CD14-positive monocyte (primary cell): Measurements from ENCODE around the gene DNAH9. TPM values are rescaled to one million over a fixed set of nuclear protein-coding genes. Genes with fewer than 3 reads are reported as not detected.

Source experiments
- DNase-seq, 3 donors: peaks; one replicate each; pipeline ENCODE4 v3.0.0-alpha.2; 2011 to 2022
- H2AFZ ChIP-seq: 2 replicates; pipeline ENCODE4 v1.6.0; 2012; ENCODE audit warnings: mild to moderate bottlenecking, low read depth, low read length, inconsistent platforms; ENCODE audit not compliant: insufficient read depth, poor library complexity, severe bottlenecking
- H3K27ac ChIP-seq, 2 donors: 1 replicate in 1 of 2; 2 replicates in 1 of 2; pipeline ENCODE4 v1.5.1; 2012 to 2013; ENCODE audit warnings: low read length in 2 of 2, control low read depth in 1 of 2, inconsistent platforms in 1 of 2, low read depth in 1 of 2, mild to moderate bottlenecking in 1 of 2
- H3K27me3 ChIP-seq, 2 donors: one replicate each; pipeline versions ENCODE4 v1.6.0 to v1.6.1; 2011 to 2013; ENCODE audit warnings: low read length in 2 of 2; ENCODE audit not compliant: control insufficient read depth in 2 of 2, insufficient read depth in 2 of 2
- H3K36me3 ChIP-seq, 2 donors: replicated peaks in 1 of 2; 1 replicate in 1 of 2; 2 replicates in 1 of 2; pipeline versions ENCODE4 v1.5.1 to v1.6.1; 2012 to 2013; ENCODE audit warnings: low read length in 2 of 2, control low read depth in 1 of 2, inconsistent platforms in 1 of 2, mild to moderate bottlenecking in 1 of 2; ENCODE audit not compliant: insufficient read depth in 2 of 2, control insufficient read depth in 1 of 2
- H3K4me1 ChIP-seq, 2 donors: 1 replicate in 1 of 2; 2 replicates in 1 of 2; pipeline versions ENCODE4 v1.5.1 to v1.6.1; 2012 to 2013; ENCODE audit warnings: low read length in 2 of 2, control low read depth in 1 of 2, inconsistent platforms in 1 of 2, mild to moderate bottlenecking in 1 of 2, moderate library complexity in 1 of 2; ENCODE audit not compliant: insufficient read depth in 2 of 2, control insufficient read depth in 1 of 2
- H3K4me2 ChIP-seq: replicated peaks from 2 replicates; pipeline ENCODE3; 2012; ENCODE audit warnings: low read length, moderate library complexity, mild to moderate bottlenecking; ENCODE audit not compliant: poor library complexity, severe bottlenecking; ENCODE audit errors: extremely low read depth
- H3K4me3 ChIP-seq, 3 experiments: fragments of 200-600 bp in 1 of 3; sonication (generic) in 1 of 3; replicated peaks in 1 of 3; 1 replicate in 2 of 3; 2 replicates in 1 of 3; pipeline ENCODE4 v1.5.1; 2011 to 2013; ENCODE audit warnings: low read length in 3 of 3, mild to moderate bottlenecking in 3 of 3, control low read depth in 2 of 3, low read depth in 2 of 3, inconsistent platforms in 1 of 3, moderate library complexity in 1 of 3
- H3K79me2 ChIP-seq: 2 replicates; pipeline ENCODE4 v1.6.0; 2012; ENCODE audit warnings: mild to moderate bottlenecking, control low read depth, inconsistent platforms, low read length, moderate library complexity; ENCODE audit not compliant: insufficient read depth
- H3K9ac ChIP-seq: 2 replicates; pipeline ENCODE4 v1.6.0; 2017; ENCODE audit warnings: low read length, mild to moderate bottlenecking; ENCODE audit not compliant: insufficient read depth, poor library complexity, severe bottlenecking
- H3K9me3 ChIP-seq, 2 donors: replicated peaks in 1 of 2; 1 replicate in 1 of 2; 2 replicates in 1 of 2; pipeline versions ENCODE4 v1.5.1 to v1.6.1; 2012 to 2013; ENCODE audit warnings: low read length in 2 of 2, control low read depth in 1 of 2; ENCODE audit not compliant: control insufficient read depth in 1 of 2, insufficient read depth in 1 of 2
- H4K20me1 ChIP-seq: 2 replicates; pipeline ENCODE4 v1.6.0; 2012; ENCODE audit warnings: mild to moderate bottlenecking, low read length, control low read depth, moderate library complexity; ENCODE audit not compliant: insufficient read depth
- H3K27ac Mint-ChIP-seq, 7 donors: one replicate each; pipeline ENCODE4 v1.8.0; 2020; ENCODE audit warnings: mild to moderate bottlenecking in 7 of 7, mixed read lengths in 7 of 7, moderate library complexity in 6 of 7, inconsistent platforms in 2 of 7
- H3K27me3 Mint-ChIP-seq, 3 donors: one replicate each; pipeline ENCODE4 v1.8.0; 2021 to 2022; ENCODE audit warnings: low read depth in 3 of 3, mild to moderate bottlenecking in 3 of 3, mixed read lengths in 3 of 3, moderate library complexity in 3 of 3, inconsistent platforms in 1 of 3
- H3K36me3 Mint-ChIP-seq, 2 donors: one replicate each; pipeline ENCODE4 v1.8.0; 2020; ENCODE audit warnings: mixed read lengths in 2 of 2, inconsistent platforms in 1 of 2, mild to moderate bottlenecking in 1 of 2
- H3K4me1 Mint-ChIP-seq: one replicate; pipeline ENCODE4 v1.8.0; 2020; ENCODE audit warnings: mild to moderate bottlenecking, mixed read lengths
- H3K4me3 Mint-ChIP-seq, 2 donors: one replicate each; pipeline ENCODE4 v1.8.0; 2020; ENCODE audit warnings: mild to moderate bottlenecking in 2 of 2, mixed read lengths in 2 of 2, moderate library complexity in 1 of 2
- H3K9me3 Mint-ChIP-seq, 7 donors: one replicate each; pipeline ENCODE4 v1.8.0; 2020 to 2022; ENCODE audit warnings: mixed read lengths in 7 of 7, mild to moderate bottlenecking in 6 of 7, moderate library complexity in 6 of 7, inconsistent platforms in 2 of 7
- CTCF ChIP-seq: fragments of 200-600 bp; IDR thresholded peaks from one replicate; pipeline ENCODE4 v1.8.0; 2022; ENCODE audit warnings: antibody characterized with exemption, mild to moderate bottlenecking
- WGBS: methylation state at CpG from one replicate; pipeline ENCODE4 v1.1.5; 2013; ENCODE audit warnings: missing lambda C conversion rate; ENCODE audit not compliant: insufficient coverage; 5-methylcytosine and 5-hydroxymethylcytosine counted together
- intact Hi-C, 2 donors: fragments of 100-400 bp; cut with micrococcal nuclease; formaldehyde crosslinking; loops; one replicate each; pipeline versions ENCODE4 v1.15.0 to v1.15.1; 2023
- polyA plus RNA-seq, 3 donors: library from polyadenylated mRNA; depleted of rRNA in 1 of 3; unstranded in 2 of 3; stranded (reverse) in 1 of 3; fragments of 300-500 nt in 2 of 3; fragments of >200 nt in 1 of 3; fragmentation: Illumina TruSeq in 2 of 3; gene quantifications; 1 replicate in 2 of 3; 2 replicates in 1 of 3; pipeline ENCODE4 v1.2.3, GENCODE V29; 2012 to 2021

The DNAH9 gene
- polyA plus RNA-seq, 3 donors: not detected

GRCh38 chr17:11953924-11954323 lies 355.7 kb downstream of the DNAH9 start:
- H3K27ac ChIP-seq: no peak overlapping the region
- Mint-ChIP-seq H3K27ac (no peak overlapping the region), H3K27me3 (peaks cover 0 to 2% (median 0%) of the 10 kb centered on the region in 3 donors), H3K9me3 (peaks cover 13 to 25% (median 22%) of the 10 kb centered on the region in 7 donors), H3K4me1 (no peaks in the 10 kb centered on the region), H3K36me3 (peaks cover 0 to 2% of the 10 kb centered on the region in 2 donors), H3K4me3 (no peak overlapping the region)
- H3K4me1 ChIP-seq: no peaks in the 10 kb centered on the region
- no peaks in the 10 kb centered on the region for H3K27me3 ChIP-seq
- no peaks in the 10 kb centered on the region for H4K20me1 ChIP-seq
- no peaks in the 10 kb centered on the region for H3K36me3 ChIP-seq
- DNase-seq: no peak
- intact Hi-C loops: no loop called here
- no peaks in the 10 kb centered on the region for H3K79me2 ChIP-seq
- no peak overlapping the region for H2AFZ ChIP-seq
- WGBS: no CpG with 5 or more reads among the region's 1 CpG
- no peak for TF ChIP-seq CTCF
- no peak overlapping the region for H3K9ac ChIP-seq
- no peak overlapping the region for H3K4me3 ChIP-seq
- H3K4me2 ChIP-seq: no peak overlapping the region
- H3K9me3 ChIP-seq: peaks cover 18 to 33% of the 10 kb centered on the region in 2 donors

- H3K4me1 ChIP-seq: no peaks in the 10 kb centered on the region
- H3K4me1 Mint-ChIP-seq: no peaks in the 10 kb centered on the region
- H3K36me3 Mint-ChIP-seq: peaks cover 0 to 2% of the 10 kb centered on the region in 2 donors
- intact Hi-C loops: no loop called here
- H3K27me3 ChIP-seq: no peaks in the 10 kb centered on the region
- H3K9me3 Mint-ChIP-seq: peaks cover 13 to 26% (median 22%) of the 10 kb centered on the region in 7 donors
- H3K36me3 ChIP-seq: no peaks in the 10 kb centered on the region
- no peaks in the 10 kb centered on the region for H4K20me1 ChIP-seq
- H3K27me3 Mint-ChIP-seq: peaks cover 0 to 2% (median 0%) of the 10 kb centered on the region in 3 donors
- H3K4me3 ChIP-seq: no peak overlapping the region
- H3K27ac Mint-ChIP-seq: no peak overlapping the region
- no peak overlapping the region for H3K4me3 Mint-ChIP-seq
- DNase-seq: no peak
- no peak overlapping the region for H3K27ac ChIP-seq
- H2AFZ ChIP-seq: no peak overlapping the region
- no peak overlapping the region for H3K4me2 ChIP-seq
- no peak for TF ChIP-seq CTCF
- peaks cover 18 to 33% of the 10 kb centered on the region in 2 donors for H3K9me3 ChIP-seq
- no peaks in the 10 kb centered on the region for H3K79me2 ChIP-seq
- H3K9ac ChIP-seq: no peak overlapping the region
Observed at GRCh38 chr17:11954936-11955335, 356.7 kb downstream of the DNAH9 start.
